Mammary epithelial cell (primary cell): ENCODE measurements around the gene CCNYL1.

Experiments
- CTCF ChIP-seq, 2 donors: IDR thresholded peaks in 1 of 2; conservative IDR thresholded peaks in 1 of 2; 2 replicates each; pipeline ENCODE4 v1.5.1; 2011 to 2012; ENCODE audit warnings: inconsistent platforms in 2 of 2, low read length in 2 of 2, mild to moderate bottlenecking in 2 of 2, control low read depth in 1 of 2, low read depth in 1 of 2; ENCODE audit not compliant: insufficient read depth in 1 of 2; ENCODE audit errors: extremely low read depth in 1 of 2
- EZH2 ChIP-seq: IDR thresholded peaks from 2 replicates; pipeline ENCODE4 v1.6.1; 2012; ENCODE audit warnings: low read length, inconsistent platforms, borderline replicate concordance

- no peak for TF ChIP-seq CTCF (conservative IDR thresholded peaks at IDR 0.05 in 1 of 2, IDR thresholded peaks at IDR 0.05 in 1 of 2; ENCODE audit: extremely low read depth in 1 of 2, insufficient read depth in 1 of 2, low read depth in 1 of 2, low read length in 2 of 2)
- TF ChIP-seq EZH2 = no peak
Measured at GRCh38 chr2:207734636-207735512, 23.4 kb downstream of the CCNYL1 start.
